H1 (cell line): ENCODE results near the gene SYCE3. TPM values are rescaled to one million over a fixed set of nuclear protein-coding genes. Genes with fewer than 3 reads are reported as not detected.

ENCODE experiments used
- BACH1 ChIP-seq: IDR thresholded peaks from 2 replicates; pipeline ENCODE4 v1.6.1; 2012; ENCODE audit warnings: low read length, improper control_type of control experiment
- POLR2A ChIP-seq, 2 experiments: IDR thresholded peaks; 1 replicate in 1 of 2; 2 replicates in 1 of 2; pipeline ENCODE4 v1.6.1; 2011; ENCODE audit warnings: low read depth in 2 of 2, low read length in 2 of 2, mild to moderate bottlenecking in 2 of 2; ENCODE audit errors: control extremely low read depth in 1 of 2
- SP4 ChIP-seq: IDR thresholded peaks from 2 replicates; pipeline ENCODE4 v1.6.1; 2012; ENCODE audit warnings: low read length, inconsistent platforms
- polyA plus RNA-seq, 7 experiments: library from polyadenylated mRNA; depleted of rRNA in 3 of 7; stranded (reverse) in 5 of 7; unstranded in 2 of 7; fragments of >200 nt in 5 of 7; fragments of 200-250 nt in 2 of 7; gene quantifications; 1 replicate in 5 of 7; 2 replicates in 1 of 7; 4 replicates in 1 of 7; pipeline versions ENCODE4 v1.2.1 to v1.2.3, GENCODE V29; 2011 to 2013; ENCODE audit warnings: missing spikeins in 2 of 7, mixed read lengths in 2 of 7
- total RNA-seq: library from RNA; stranded (reverse); fragmentation: NEBNext Ultra II Directional; extraction: Animal tissue kit (Norgen Biotek cat#: 25700); gene quantifications from 2 replicates; pipeline ENCODE4 v1.2.1, GENCODE V29; 2021
- TF ChIP-seq, protein P1 (sequence below): fragments of 300-600 bp; sonication (generic); IDR thresholded peaks from 2 replicates; pipeline ENCODE4 v1.7.1; 2012; ENCODE audit warnings: low read length, moderate library complexity, mild to moderate bottlenecking, inconsistent platforms; ENCODE audit not compliant: insufficient replicate concordance

The SYCE3 gene
- total and polyA plus RNA-seq, 2 of the 8 experiments (the other 6 are each of a cell fraction or from before 2014, with no cell fraction given) = 1.9 TPM; not detected in 1

DNA sequence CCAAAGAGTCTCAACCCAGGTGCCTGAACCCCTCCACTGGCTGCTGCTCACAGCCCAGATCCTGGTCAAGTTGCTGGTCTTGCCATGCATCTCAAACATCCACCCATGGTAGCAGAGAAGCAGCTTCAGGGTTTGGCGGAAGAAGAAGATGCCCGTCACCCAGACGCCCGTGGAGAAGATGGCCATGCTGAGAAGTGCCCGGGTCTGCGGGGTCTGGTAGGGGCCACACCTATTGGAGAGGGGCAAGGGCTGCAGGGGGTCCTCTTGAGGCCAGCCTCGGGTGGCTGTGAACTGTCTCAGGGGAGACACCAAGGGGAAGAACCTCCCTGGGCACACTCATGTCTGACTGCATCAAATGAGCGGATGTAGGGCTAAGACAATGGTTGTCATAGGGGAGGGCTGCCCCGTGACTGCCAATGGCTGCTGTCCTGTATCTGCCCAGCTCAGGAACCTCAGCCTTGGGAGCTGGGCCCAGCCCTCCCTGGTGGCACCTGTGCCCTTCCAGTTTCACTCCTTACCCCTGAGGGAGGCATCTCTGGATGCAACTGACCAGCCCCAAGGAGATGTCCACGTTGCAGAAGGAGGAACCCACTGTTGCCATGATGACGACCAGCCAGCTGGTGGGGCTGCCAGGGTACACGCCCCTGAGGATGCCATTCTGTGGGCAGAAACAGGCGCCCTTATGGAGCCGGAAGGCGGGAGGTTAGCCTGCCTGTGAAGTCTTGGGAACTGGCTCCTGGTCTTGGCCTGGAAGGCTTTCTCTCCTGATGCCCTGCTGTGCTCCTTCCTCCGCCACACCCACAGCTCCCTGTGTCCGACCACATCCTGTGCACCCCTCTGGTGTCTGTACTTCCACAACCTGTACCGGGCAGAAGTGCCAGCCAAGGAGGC is 14.3 kb upstream of the SYCE3 start (continued):
- TF ChIP-seq, protein P1, sequence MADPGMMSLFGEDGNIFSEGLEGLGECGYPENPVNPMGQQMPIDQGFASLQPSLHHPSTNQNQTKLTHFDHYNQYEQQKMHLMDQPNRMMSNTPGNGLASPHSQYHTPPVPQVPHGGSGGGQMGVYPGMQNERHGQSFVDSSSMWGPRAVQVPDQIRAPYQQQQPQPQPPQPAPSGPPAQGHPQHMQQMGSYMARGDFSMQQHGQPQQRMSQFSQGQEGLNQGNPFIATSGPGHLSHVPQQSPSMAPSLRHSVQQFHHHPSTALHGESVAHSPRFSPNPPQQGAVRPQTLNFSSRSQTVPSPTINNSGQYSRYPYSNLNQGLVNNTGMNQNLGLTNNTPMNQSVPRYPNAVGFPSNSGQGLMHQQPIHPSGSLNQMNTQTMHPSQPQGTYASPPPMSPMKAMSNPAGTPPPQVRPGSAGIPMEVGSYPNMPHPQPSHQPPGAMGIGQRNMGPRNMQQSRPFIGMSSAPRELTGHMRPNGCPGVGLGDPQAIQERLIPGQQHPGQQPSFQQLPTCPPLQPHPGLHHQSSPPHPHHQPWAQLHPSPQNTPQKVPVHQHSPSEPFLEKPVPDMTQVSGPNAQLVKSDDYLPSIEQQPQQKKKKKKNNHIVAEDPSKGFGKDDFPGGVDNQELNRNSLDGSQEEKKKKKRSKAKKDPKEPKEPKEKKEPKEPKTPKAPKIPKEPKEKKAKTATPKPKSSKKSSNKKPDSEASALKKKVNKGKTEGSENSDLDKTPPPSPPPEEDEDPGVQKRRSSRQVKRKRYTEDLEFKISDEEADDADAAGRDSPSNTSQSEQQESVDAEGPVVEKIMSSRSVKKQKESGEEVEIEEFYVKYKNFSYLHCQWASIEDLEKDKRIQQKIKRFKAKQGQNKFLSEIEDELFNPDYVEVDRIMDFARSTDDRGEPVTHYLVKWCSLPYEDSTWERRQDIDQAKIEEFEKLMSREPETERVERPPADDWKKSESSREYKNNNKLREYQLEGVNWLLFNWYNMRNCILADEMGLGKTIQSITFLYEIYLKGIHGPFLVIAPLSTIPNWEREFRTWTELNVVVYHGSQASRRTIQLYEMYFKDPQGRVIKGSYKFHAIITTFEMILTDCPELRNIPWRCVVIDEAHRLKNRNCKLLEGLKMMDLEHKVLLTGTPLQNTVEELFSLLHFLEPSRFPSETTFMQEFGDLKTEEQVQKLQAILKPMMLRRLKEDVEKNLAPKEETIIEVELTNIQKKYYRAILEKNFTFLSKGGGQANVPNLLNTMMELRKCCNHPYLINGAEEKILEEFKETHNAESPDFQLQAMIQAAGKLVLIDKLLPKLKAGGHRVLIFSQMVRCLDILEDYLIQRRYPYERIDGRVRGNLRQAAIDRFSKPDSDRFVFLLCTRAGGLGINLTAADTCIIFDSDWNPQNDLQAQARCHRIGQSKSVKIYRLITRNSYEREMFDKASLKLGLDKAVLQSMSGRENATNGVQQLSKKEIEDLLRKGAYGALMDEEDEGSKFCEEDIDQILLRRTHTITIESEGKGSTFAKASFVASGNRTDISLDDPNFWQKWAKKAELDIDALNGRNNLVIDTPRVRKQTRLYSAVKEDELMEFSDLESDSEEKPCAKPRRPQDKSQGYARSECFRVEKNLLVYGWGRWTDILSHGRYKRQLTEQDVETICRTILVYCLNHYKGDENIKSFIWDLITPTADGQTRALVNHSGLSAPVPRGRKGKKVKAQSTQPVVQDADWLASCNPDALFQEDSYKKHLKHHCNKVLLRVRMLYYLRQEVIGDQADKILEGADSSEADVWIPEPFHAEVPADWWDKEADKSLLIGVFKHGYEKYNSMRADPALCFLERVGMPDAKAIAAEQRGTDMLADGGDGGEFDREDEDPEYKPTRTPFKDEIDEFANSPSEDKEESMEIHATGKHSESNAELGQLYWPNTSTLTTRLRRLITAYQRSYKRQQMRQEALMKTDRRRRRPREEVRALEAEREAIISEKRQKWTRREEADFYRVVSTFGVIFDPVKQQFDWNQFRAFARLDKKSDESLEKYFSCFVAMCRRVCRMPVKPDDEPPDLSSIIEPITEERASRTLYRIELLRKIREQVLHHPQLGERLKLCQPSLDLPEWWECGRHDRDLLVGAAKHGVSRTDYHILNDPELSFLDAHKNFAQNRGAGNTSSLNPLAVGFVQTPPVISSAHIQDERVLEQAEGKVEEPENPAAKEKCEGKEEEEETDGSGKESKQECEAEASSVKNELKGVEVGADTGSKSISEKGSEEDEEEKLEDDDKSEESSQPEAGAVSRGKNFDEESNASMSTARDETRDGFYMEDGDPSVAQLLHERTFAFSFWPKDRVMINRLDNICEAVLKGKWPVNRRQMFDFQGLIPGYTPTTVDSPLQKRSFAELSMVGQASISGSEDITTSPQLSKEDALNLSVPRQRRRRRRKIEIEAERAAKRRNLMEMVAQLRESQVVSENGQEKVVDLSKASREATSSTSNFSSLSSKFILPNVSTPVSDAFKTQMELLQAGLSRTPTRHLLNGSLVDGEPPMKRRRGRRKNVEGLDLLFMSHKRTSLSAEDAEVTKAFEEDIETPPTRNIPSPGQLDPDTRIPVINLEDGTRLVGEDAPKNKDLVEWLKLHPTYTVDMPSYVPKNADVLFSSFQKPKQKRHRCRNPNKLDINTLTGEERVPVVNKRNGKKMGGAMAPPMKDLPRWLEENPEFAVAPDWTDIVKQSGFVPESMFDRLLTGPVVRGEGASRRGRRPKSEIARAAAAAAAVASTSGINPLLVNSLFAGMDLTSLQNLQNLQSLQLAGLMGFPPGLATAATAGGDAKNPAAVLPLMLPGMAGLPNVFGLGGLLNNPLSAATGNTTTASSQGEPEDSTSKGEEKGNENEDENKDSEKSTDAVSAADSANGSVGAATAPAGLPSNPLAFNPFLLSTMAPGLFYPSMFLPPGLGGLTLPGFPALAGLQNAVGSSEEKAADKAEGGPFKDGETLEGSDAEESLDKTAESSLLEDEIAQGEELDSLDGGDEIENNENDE = no peak
- TF ChIP-seq BACH1 = no peak
- no peak for TF ChIP-seq SP4
- no peak for TF ChIP-seq POLR2A (IDR thresholded peaks at IDR 0.05; ENCODE audit: control extremely low read depth in 1 of 2, low read depth in 2 of 2, low read length in 2 of 2)
